A549 (cell line): ENCODE data around the gene PGA3. TPM values are rescaled to one million over a fixed set of nuclear protein-coding genes. Genes with fewer than 3 reads are reported as not detected.
"Not testable (repeated sequence)": the region's sequence is repeated elsewhere in the genome, so short reads cannot be mapped to it uniquely, and the experiment has no call there.

Experiments
- ATAC-seq, 2 experiments: fragments of 200-7000 bp in 1 of 2; fragments of >200 bp in 1 of 2; cut with Nextera tagmentation in 1 of 2; cut with Tn5 transposase in 1 of 2; 3 replicates each; pipeline versions ENCODE4 v1.8.0 to v1.9.1; 2018 to 2020; ENCODE audit warnings: mild to moderate bottlenecking in 1 of 2, moderate library complexity in 1 of 2
- CTCF ChIA-PET: fragments of 300-600 bp; sonication (Branson Sonifier 250); formaldehyde crosslinking; extraction: SDS; loops from one replicate; lab custom pipeline; 2021; ENCODE audit warnings: antibody characterized with exemption, inconsistent platforms; lab: Yijun Ruan, JAX
- POLR2A ChIA-PET: fragments of 350-600 bp; formaldehyde crosslinking; extraction: SDS; loops from one replicate; lab custom pipeline; 2021; ENCODE audit warnings: antibody characterized with exemption, inconsistent platforms; lab: Yijun Ruan, JAX
- DNase-seq, 2 experiments: peaks; one replicate each; pipeline versions ENCODE4 v3.0.0 to v3.0.0-alpha.2; 2011 to 2016; ENCODE audit warnings: low read depth in 1 of 2, low spot score in 1 of 2
- FAIRE-seq: peaks from 2 replicates; lab custom pipeline; 2011; peaks lifted over from hg19 to GRCh38; lab: Jason Lieb, UNC
- H3K27ac ChIP-seq, 2 experiments: fragments of >200 bp; sonication (Bioruptor Twin); formaldehyde crosslinking; 3 replicates each; pipeline ENCODE4 v1.5.1; 2016 to 2017
- H3K4me1 ChIP-seq: fragments of >200 bp; sonication (Bioruptor Twin); formaldehyde crosslinking; 3 replicates; pipeline ENCODE4 v1.6.1; 2016
- H3K4me2 ChIP-seq: fragments of >200 bp; sonication (Bioruptor Twin); formaldehyde crosslinking; 3 replicates; pipeline ENCODE4 v1.6.1; 2016
- H3K4me3 ChIP-seq: fragments of >200 bp; sonication (Bioruptor Twin); formaldehyde crosslinking; 3 replicates; pipeline ENCODE4 v1.5.1; 2016
- H3K9me3 ChIP-seq: fragments of >200 bp; sonication (Bioruptor Twin); formaldehyde crosslinking; 3 replicates; pipeline ENCODE4 v1.6.1; 2016
- CBX2 ChIP-seq: fragments of 200-600 bp; sonication (generic); IDR thresholded peaks from 2 replicates; pipeline ENCODE4 v1.6.1; 2016; ENCODE audit warnings: low read depth, mild to moderate bottlenecking, borderline replicate concordance
- EHMT2 ChIP-seq: fragments of 200-600 bp; sonication (generic); IDR thresholded peaks from 2 replicates; pipeline ENCODE4 v1.6.1; 2016; ENCODE audit warnings: antibody characterized with exemption, low read depth, mild to moderate bottlenecking, moderate library complexity
- ELK1 ChIP-seq: fragments of 150-350 bp; IDR thresholded peaks from 2 replicates; pipeline ENCODE4 v1.6.1; 2014; ENCODE audit warnings: low read depth, mild to moderate bottlenecking, low read length
- FOSB ChIP-seq: fragments of 250-450 bp; sonication (Bioruptor Pico); IDR thresholded peaks from 2 replicates; pipeline ENCODE4 v1.5.0; 2020; ENCODE audit warnings: mild to moderate bottlenecking, moderate library complexity
- HEYL ChIP-seq: fragments of 250-450 bp; sonication (Bioruptor Pico); IDR thresholded peaks from 2 replicates; pipeline ENCODE4 v1.8.0; 2021; ENCODE audit warnings: mild to moderate bottlenecking, moderate library complexity
- HOXA7 ChIP-seq: fragments of 250-450 bp; sonication (Bioruptor Pico); IDR thresholded peaks from 2 replicates; pipeline ENCODE4 v1.5.0; 2020; ENCODE audit warnings: mild to moderate bottlenecking, moderate library complexity
- HOXB5 ChIP-seq: fragments of 250-450 bp; sonication (Bioruptor Pico); IDR thresholded peaks from 2 replicates; pipeline ENCODE4 v1.5.0; 2020; ENCODE audit warnings: mild to moderate bottlenecking, moderate library complexity
- KDM1A ChIP-seq: fragments of 200-600 bp; sonication (generic); IDR thresholded peaks from 2 replicates; pipeline ENCODE4 v1.6.1; 2016; ENCODE audit warnings: low read depth, mild to moderate bottlenecking
- MAX ChIP-seq: IDR thresholded peaks from 2 replicates; pipeline ENCODE4 v1.6.1; 2012
- NPAS2 ChIP-seq: fragments of 250-450 bp; sonication (Bioruptor Pico); IDR thresholded peaks from 2 replicates; pipeline ENCODE4 v1.8.0; 2022; ENCODE audit warnings: mild to moderate bottlenecking, moderate library complexity, borderline replicate concordance
- NR3C1 ChIP-seq: fragments of >200 bp; sonication (Bioruptor Twin); formaldehyde crosslinking; IDR thresholded peaks from 3 replicates; pipeline ENCODE4 v1.6.1; 2017
- PBX3 ChIP-seq: IDR thresholded peaks from 2 replicates; pipeline ENCODE4 v1.6.1; 2012
- POLR2AphosphoS2 ChIP-seq: conservative IDR thresholded peaks from 2 replicates; pipeline ENCODE4 v1.6.1; 2012; ENCODE audit warnings: low read length, improper control_type of control experiment, inconsistent platforms
- RFX5 ChIP-seq: fragments of 450-650 bp; IDR thresholded peaks from 2 replicates; pipeline ENCODE4 v1.7.1; 2014; ENCODE audit warnings: antibody characterized with exemption, mild to moderate bottlenecking, moderate library complexity
- RNF2 ChIP-seq: fragments of 200-600 bp; sonication (generic); IDR thresholded peaks from 2 replicates; pipeline ENCODE4 v1.6.1; 2016; ENCODE audit warnings: low read depth, mild to moderate bottlenecking, antibody characterized with exemption, moderate library complexity, borderline replicate concordance
- WGBS: methylation state at CpG from one replicate; pipeline ENCODE4 v1.1.6; 2017; ENCODE audit errors: missing lambda C conversion rate; 5-methylcytosine and 5-hydroxymethylcytosine counted together
- polyA plus RNA-seq, 4 experiments: library from polyadenylated mRNA; depleted of rRNA in 3 of 4; stranded (reverse); fragments of >200 nt; fragmentation: RNase III in 1 of 4; extraction: RNeasy Plus Mini Kit Qiagen cat#74134 plus additional on column Dnase treatment in 1 of 4; gene quantifications; 2 replicates in 3 of 4; 3 replicates in 1 of 4; pipeline ENCODE4 v1.2.3, GENCODE V29; 2011 to 2017
- TF ChIP-seq, protein P1 (sequence below): fragments of >200 bp; sonication (Bioruptor Twin); formaldehyde crosslinking; IDR thresholded peaks from 3 replicates; pipeline ENCODE4 v1.5.1; 2016
- TF ChIP-seq, protein P2 (sequence below): fragments of >200 bp; sonication (Bioruptor Twin); formaldehyde crosslinking; IDR thresholded peaks from 3 replicates; pipeline ENCODE4 v1.6.1; 2016
- TF ChIP-seq, protein P3 (sequence below): fragments of 250-450 bp; sonication (Bioruptor Pico); IDR thresholded peaks from 2 replicates; pipeline ENCODE4 v1.5.0; 2021; ENCODE audit warnings: mild to moderate bottlenecking, moderate library complexity, borderline replicate concordance

Gene PGA3
- polyA plus RNA-seq, 2 of the 4 experiments (the other 2 are of a cell fraction), result not detected

DNA sequence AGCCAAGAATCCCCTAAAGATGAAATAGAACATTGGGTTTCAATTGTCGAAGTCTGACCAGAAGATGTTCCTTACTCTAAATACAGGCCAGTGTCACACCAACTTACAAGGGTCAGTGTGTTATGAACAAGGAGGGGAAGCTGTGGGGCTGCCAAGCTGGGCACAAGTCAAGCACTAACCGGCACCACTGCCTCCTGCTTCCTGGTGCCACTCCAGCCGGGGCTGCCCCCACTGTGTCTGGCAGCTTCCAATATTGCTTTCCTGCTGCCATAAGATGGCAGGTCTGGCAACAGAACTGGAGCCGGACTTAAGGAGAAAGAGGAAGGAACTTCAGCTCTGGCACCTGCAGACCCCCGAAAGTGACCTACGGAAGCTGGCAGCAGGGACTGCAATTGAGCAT lies 28.4 kb upstream of the PGA3 start:
- H3K4me2 ChIP-seq, result no peak overlapping the region
- no peak for ATAC-seq
- H3K9me3 ChIP-seq, result no peaks in the 10 kb centered on the region
- H3K27ac ChIP-seq, result no peak overlapping the region
- ChIA-PET CTCF (interaction anchor here (0.8 to 6.9 kb wide), 6 partner anchors 13 to 346 kb away, joined by 3 to 56 read pairs (median 4); no protein-coding TSS in a partner anchor), POLR2A (no interaction called here)
- H3K4me3 ChIP-seq, result no peak overlapping the region
- FAIRE-seq, result no peak
- no peak for DNase-seq
- H3K4me1 ChIP-seq, result no peaks in the 10 kb centered on the region
- TF ChIP-seq RFX5 (no peak), CBX2 (no peak), HOXA7 (CRISPR knock-in tag) (no peak), KDM1A (no peak), HEYL (CRISPR knock-in tag) (no peak), NR3C1 (no peak), MAX (no peak)
- 34% methylated on average over 6 of the region's 6 CpGs for WGBS

- 37% methylated on average over 6 of the region's 6 CpGs for WGBS
- H3K4me3 ChIP-seq, result no peak overlapping the region
- no peak for ATAC-seq
- CTCF ChIA-PET, result interaction anchor here (1.6 to 6.9 kb wide), 2 partner anchors 11 to 345 kb away, joined by 6 to 56 read pairs; no protein-coding TSS in a partner anchor
- DNase-seq, result no peak
- H3K4me1 ChIP-seq, result no peaks in the 10 kb centered on the region
- H3K27ac ChIP-seq, result no peak overlapping the region
- no peak for TF ChIP-seq EHMT2
- TF ChIP-seq, protein P1, sequence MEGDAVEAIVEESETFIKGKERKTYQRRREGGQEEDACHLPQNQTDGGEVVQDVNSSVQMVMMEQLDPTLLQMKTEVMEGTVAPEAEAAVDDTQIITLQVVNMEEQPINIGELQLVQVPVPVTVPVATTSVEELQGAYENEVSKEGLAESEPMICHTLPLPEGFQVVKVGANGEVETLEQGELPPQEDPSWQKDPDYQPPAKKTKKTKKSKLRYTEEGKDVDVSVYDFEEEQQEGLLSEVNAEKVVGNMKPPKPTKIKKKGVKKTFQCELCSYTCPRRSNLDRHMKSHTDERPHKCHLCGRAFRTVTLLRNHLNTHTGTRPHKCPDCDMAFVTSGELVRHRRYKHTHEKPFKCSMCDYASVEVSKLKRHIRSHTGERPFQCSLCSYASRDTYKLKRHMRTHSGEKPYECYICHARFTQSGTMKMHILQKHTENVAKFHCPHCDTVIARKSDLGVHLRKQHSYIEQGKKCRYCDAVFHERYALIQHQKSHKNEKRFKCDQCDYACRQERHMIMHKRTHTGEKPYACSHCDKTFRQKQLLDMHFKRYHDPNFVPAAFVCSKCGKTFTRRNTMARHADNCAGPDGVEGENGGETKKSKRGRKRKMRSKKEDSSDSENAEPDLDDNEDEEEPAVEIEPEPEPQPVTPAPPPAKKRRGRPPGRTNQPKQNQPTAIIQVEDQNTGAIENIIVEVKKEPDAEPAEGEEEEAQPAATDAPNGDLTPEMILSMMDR, result no peak
- TF ChIP-seq FOSB (CRISPR knock-in tag), result no peak
- no peak for TF ChIP-seq PBX3
- no peak for TF ChIP-seq RNF2
- TF ChIP-seq, protein P2, sequence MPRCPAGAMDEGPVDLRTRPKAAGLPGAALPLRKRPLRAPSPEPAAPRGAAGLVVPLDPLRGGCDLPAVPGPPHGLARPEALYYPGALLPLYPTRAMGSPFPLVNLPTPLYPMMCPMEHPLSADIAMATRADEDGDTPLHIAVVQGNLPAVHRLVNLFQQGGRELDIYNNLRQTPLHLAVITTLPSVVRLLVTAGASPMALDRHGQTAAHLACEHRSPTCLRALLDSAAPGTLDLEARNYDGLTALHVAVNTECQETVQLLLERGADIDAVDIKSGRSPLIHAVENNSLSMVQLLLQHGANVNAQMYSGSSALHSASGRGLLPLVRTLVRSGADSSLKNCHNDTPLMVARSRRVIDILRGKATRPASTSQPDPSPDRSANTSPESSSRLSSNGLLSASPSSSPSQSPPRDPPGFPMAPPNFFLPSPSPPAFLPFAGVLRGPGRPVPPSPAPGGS, result no peak
- no peak for TF ChIP-seq NPAS2 (CRISPR knock-in tag)
- TF ChIP-seq, protein P3, sequence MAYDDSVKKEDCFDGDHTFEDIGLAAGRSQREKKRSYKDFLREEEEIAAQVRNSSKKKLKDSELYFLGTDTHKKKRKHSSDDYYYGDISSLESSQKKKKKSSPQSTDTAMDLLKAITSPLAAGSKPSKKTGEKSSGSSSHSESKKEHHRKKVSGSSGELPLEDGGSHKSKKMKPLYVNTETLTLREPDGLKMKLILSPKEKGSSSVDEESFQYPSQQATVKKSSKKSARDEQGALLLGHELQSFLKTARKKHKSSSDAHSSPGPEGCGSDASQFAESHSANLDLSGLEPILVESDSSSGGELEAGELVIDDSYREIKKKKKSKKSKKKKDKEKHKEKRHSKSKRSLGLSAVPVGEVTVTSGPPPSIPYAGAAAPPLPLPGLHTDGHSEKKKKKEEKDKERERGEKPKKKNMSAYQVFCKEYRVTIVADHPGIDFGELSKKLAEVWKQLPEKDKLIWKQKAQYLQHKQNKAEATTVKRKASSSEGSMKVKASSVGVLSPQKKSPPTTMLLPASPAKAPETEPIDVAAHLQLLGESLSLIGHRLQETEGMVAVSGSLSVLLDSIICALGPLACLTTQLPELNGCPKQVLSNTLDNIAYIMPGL, result no peak
- no peak for TF ChIP-seq HOXB5 (CRISPR knock-in tag)
- TF ChIP-seq POLR2AphosphoS2, result no peak
- TF ChIP-seq ELK1, result no peak
- H3K4me2 ChIP-seq, result no peak overlapping the region
- POLR2A ChIA-PET, result no interaction called here
- FAIRE-seq, result no peak
- H3K9me3 ChIP-seq, result no peaks in the 10 kb centered on the region
Observed at GRCh38 chr11:61176446-61176845, 26.9 kb upstream of the PGA3 start.

DNA sequence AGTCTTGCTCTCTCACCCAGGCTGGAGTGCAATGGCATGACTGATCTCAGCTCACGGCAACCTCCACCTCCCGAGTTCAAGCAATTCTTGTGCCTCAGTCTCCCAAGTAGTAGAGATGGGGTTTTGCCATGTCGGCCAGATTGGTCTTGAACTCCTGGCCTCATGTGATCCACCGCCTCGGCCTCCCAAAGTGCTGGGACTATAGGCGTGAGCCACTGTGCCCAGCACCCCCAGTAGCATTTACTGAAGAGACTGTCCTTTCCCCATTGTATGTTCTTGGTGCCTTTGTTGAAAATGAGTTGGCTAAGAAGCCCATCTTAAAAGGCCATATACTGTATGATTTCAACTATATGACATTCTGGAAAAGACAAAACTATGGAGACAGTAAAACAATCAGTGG lies 23.1 kb upstream of the PGA3 start:
- POLR2A ChIA-PET, CTCF ChIA-PET, FAIRE-seq, H3K4me2 ChIP-seq, H3K9me3 ChIP-seq, ATAC-seq, H3K27ac ChIP-seq, H3K4me3 ChIP-seq, H3K4me1 ChIP-seq, DNase-seq: not testable (repeated sequence)
- WGBS, result 39% methylated on average over 5 of the region's 6 CpGs
